GM13977 (cell line): ENCODE measurements around the gene KIAA1671.

Experiments
- DNase-seq: peaks from one replicate; pipeline ENCODE4 v3.0.0; 2012; ENCODE audit warnings: low spot score
- in situ Hi-C: fragments of 300-500 bp; cut with MboI; formaldehyde crosslinking; loops from one replicate; pipeline ENCODE4 v1.12.0; 2022; ENCODE audit warnings: low sequenced_read_pairs, low pct_unique_long_range_greater_than_20kb, mixed read lengths, inconsistent platforms; ENCODE audit not compliant: unreplicated experiment
- TF ChIP-seq, protein P1 (sequence below): IDR thresholded peaks from 2 replicates; pipeline ENCODE4 v1.5.1; 2012; ENCODE audit warnings: mild to moderate bottlenecking, control low read depth; ENCODE audit not compliant: insufficient read depth; ENCODE audit errors: extremely low read depth, missing control alignments

The KIAA1671 gene

DNA sequence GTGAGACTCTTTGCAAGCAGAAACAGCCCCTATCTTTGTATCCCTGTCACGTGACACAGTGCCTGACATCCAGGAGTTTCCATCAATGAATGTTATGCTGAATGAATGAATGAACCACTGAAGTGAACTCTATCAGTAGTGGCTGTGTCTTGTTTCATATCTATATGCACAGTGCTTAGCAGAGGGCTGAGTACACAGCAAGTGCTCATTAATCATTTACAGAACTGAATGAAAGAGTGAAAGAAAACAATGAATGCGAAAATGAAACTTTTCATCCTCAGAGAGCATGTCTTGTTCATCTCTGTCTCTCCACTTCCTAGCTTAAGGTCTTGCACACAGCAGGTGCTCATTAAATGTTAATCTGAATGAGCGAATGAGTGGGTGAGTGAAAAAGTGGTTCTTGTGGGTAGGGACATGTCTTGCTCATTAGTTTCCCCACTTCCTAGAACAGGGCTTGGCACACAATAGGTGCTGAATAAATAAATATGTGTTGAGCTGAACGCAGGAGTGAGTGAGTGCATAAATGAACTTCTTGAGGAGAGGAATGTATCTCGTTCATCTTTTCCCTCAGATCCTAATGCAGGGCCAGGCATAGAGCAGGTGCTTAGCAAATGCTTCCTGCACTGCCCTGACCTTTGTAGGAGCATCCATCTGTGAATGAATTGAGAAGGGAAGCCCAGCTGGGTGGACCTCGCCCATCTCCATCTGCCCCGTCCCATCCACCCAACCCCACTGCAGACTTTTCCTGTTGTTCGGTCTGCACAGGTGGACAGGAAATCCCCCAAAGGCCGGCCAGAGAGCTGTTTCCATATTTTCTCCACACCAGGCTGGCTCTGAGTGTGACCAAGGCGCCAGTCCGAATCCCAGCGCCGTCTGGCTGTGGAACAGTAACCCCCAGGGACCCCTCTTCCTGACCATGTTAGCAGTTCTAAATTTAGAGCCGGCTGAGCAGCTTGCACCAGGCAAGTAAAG is 133.7 kb downstream of the KIAA1671 start:
- TF ChIP-seq, protein P1, sequence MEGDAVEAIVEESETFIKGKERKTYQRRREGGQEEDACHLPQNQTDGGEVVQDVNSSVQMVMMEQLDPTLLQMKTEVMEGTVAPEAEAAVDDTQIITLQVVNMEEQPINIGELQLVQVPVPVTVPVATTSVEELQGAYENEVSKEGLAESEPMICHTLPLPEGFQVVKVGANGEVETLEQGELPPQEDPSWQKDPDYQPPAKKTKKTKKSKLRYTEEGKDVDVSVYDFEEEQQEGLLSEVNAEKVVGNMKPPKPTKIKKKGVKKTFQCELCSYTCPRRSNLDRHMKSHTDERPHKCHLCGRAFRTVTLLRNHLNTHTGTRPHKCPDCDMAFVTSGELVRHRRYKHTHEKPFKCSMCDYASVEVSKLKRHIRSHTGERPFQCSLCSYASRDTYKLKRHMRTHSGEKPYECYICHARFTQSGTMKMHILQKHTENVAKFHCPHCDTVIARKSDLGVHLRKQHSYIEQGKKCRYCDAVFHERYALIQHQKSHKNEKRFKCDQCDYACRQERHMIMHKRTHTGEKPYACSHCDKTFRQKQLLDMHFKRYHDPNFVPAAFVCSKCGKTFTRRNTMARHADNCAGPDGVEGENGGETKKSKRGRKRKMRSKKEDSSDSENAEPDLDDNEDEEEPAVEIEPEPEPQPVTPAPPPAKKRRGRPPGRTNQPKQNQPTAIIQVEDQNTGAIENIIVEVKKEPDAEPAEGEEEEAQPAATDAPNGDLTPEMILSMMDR, result no peak
- DNase-seq, result peak; percentile 69
- in situ Hi-C loops, result loop anchor here (25.0 kb wide), 1 partner anchor 251 kb away; no protein-coding TSS in a partner anchor

GRCh38 chr22:25086902-25087282 is 134.4 kb downstream of the KIAA1671 start:
- TF ChIP-seq, protein P1, result no peak
- in situ Hi-C loops, result loop anchor here (25.0 kb wide), 1 partner anchor 250 kb away; no protein-coding TSS in a partner anchor
- no peak for DNase-seq

DNA sequence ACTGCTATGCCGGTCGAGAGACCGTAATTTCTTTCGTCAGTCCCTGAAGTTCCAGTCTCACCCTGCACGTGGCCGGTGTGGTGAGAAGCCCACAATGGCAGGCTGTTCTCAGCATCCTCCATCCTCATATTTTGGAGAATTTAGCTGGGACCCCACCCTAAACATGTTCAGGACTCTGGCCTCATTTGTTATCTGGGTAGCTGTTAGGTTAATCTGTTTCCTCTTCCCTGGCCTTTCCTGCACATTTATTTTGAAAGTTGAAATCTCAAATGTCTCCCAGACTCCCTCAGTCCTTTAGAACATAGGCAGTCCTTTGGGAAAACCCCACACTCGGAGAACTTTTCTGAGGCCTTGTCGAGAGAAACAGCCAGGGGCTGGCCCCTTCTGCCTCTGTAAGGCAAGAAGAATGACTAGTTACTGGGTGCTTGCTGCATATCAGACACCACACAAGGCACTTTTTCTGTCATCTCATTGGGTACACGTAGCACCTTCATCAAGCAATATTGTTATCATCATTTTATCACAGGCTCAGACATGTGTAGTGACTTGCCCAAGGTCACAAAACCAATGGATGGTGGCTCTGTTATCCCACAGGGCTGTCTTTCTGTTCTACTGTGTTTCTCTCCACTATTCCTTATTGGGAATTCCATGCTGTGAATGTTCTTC is 137.8 kb downstream of the KIAA1671 start:
- no peak for DNase-seq
- in situ Hi-C loops, result loop anchor here (25.0 kb wide), 1 partner anchor 247 kb away; no protein-coding TSS in a partner anchor
- TF ChIP-seq, protein P1, result no peak

- DNase-seq, result no peak
- TF ChIP-seq, protein P1, result no peak
- in situ Hi-C loops, result loop anchor here (25.0 kb wide), 1 partner anchor 246 kb away; no protein-coding TSS in a partner anchor
These were observed 138.9 kb downstream of the KIAA1671 start for GRCh38 chr22:25091458-25091857.

DNA sequence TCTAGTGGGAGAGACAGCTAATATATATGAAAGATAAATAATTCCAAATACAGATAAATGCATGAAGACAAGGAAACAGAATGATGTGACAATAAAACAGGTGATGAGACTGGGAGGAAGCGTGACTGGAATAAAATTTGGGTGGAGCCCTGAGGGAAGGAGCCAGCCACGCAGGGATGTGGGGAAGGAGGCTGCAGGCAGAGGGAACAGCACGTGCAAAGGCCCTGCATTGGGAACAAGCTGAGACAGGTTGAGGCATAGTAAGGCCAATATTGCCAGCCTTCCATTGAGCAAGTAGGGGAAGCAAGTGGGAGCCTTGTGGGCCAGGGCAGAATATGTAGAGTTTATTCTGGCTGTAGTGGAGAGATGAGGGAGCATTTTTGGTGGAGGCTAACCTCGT is 139.6 kb downstream of the KIAA1671 start:
- in situ Hi-C loops, result loop anchor here (25.0 kb wide), 1 partner anchor 245 kb away; no protein-coding TSS in a partner anchor
- no peak for DNase-seq
- TF ChIP-seq, protein P1, result no peak

- DNase-seq, result no peak
- TF ChIP-seq, protein P1, result no peak
- in situ Hi-C loops, result loop anchor here (25.0 kb wide), 1 partner anchor 243 kb away; no protein-coding TSS in a partner anchor
These were observed 142.1 kb downstream of the KIAA1671 start for GRCh38 chr22:25094579-25094978.
